CD4-positive, CD25-positive, alpha-beta regulatory T cell (primary cell): Measurements from ENCODE around the gene EPHA2. TPM values are rescaled to one million over a fixed set of nuclear protein-coding genes. Genes with fewer than 3 reads are reported as not detected.

Experiments
- ATAC-seq, 2 donors: fragments of 150-1000 bp; cut with Tn5 transposase; one replicate each; pipeline ENCODE4 v1.10.0; 2021; ENCODE audit warnings: low read depth in 2 of 2, moderate number of reproducible peaks in 2 of 2, moderate library complexity in 1 of 2
- DNase-seq, 3 donors: peaks; one replicate each; pipeline versions ENCODE4 v3.0.0 to v3.0.0-alpha.2; 2012 to 2022; ENCODE audit warnings: mixed read lengths in 1 of 3
- H3K27ac ChIP-seq: one replicate; pipeline ENCODE4 v1.7.0; 2013; ENCODE audit warnings: mild to moderate bottlenecking, low read length; ENCODE audit not compliant: insufficient read depth, poor library complexity, severe bottlenecking
- H3K27me3 ChIP-seq: one replicate; pipeline ENCODE4 v1.7.0; 2013; ENCODE audit warnings: low read length; ENCODE audit not compliant: control insufficient read depth, insufficient read depth
- H3K36me3 ChIP-seq: one replicate; pipeline ENCODE4 v1.7.0; 2013; ENCODE audit warnings: mild to moderate bottlenecking, low read length, moderate library complexity; ENCODE audit not compliant: control insufficient read depth, insufficient read depth
- H3K4me1 ChIP-seq: 2 replicates; pipeline ENCODE4 v1.7.0; 2013; ENCODE audit warnings: mild to moderate bottlenecking, low read length; ENCODE audit not compliant: insufficient read depth, control insufficient read depth, poor library complexity, severe bottlenecking
- H3K4me3 ChIP-seq: one replicate; pipeline ENCODE4 v1.7.0; 2013; ENCODE audit warnings: low read depth, mild to moderate bottlenecking, low read length, moderate library complexity
- H3K9me3 ChIP-seq, 2 experiments: 1 replicate in 1 of 2; 2 replicates in 1 of 2; pipeline ENCODE4 v1.7.0; 2013; ENCODE audit warnings: low read length in 2 of 2, mild to moderate bottlenecking in 1 of 2, moderate library complexity in 1 of 2; ENCODE audit not compliant: control insufficient read depth in 2 of 2
- H3K27ac Mint-ChIP-seq, 3 donors: one replicate each; pipeline ENCODE4 v1.8.0; 2020 to 2022; ENCODE audit warnings: mild to moderate bottlenecking in 3 of 3, mixed read lengths in 3 of 3, moderate library complexity in 2 of 3
- H3K27me3 Mint-ChIP-seq: one replicate; pipeline ENCODE4 v1.8.0; 2022; ENCODE audit warnings: mild to moderate bottlenecking, mixed read lengths
- H3K36me3 Mint-ChIP-seq: one replicate; pipeline ENCODE4 v1.8.0; 2020; ENCODE audit warnings: mixed read lengths
- H3K4me1 Mint-ChIP-seq, 4 donors: one replicate each; pipeline ENCODE4 v1.8.0; 2020 to 2022; ENCODE audit warnings: mixed read lengths in 4 of 4, mild to moderate bottlenecking in 1 of 4
- H3K4me3 Mint-ChIP-seq, 4 donors: one replicate each; pipeline ENCODE4 v1.8.0; 2020 to 2022; ENCODE audit warnings: mild to moderate bottlenecking in 4 of 4, mixed read lengths in 4 of 4, moderate library complexity in 3 of 4
- H3K9me3 Mint-ChIP-seq, 7 donors: one replicate each; pipeline ENCODE4 v1.8.0; 2020 to 2022; ENCODE audit warnings: mixed read lengths in 7 of 7, mild to moderate bottlenecking in 3 of 7, moderate library complexity in 2 of 7
- polyA plus RNA-seq, 4 donors: library from polyadenylated mRNA; unstranded; fragments of 300-500 nt; fragmentation: Illumina TruSeq; gene quantifications; one replicate each; pipeline ENCODE4 v1.2.3, GENCODE V29; 2021
- total RNA-seq: library from RNA; stranded (reverse); gene quantifications from one replicate; pipeline ENCODE4 v1.2.3, GENCODE V29; 2022

EPHA2 gene
- total and polyA plus RNA-seq, 5 donors from 2014 or later = not detected

- no peak for ATAC-seq
- H3K4me3 ChIP-seq = no peak overlapping the region
- no peak overlapping the region for H3K27ac ChIP-seq
- DNase-seq = no peak
- Mint-ChIP-seq H3K4me3 (peak overlapping the region in 1 of 4 donors; percentile 43), H3K9me3 (no peaks in the 10 kb centered on the region), H3K27ac (no peak overlapping the region), H3K4me1 (peaks cover 0 to 5% (median 2%) of the 10 kb centered on the region in 4 donors), H3K36me3 (no peaks in the 10 kb centered on the region), H3K27me3 (peaks cover 16% of the 10 kb centered on the region)
- H3K9me3 ChIP-seq = no peaks in the 10 kb centered on the region
- H3K27me3 ChIP-seq = peaks cover 3% of the 10 kb centered on the region
- peaks cover 7% of the 10 kb centered on the region for H3K4me1 ChIP-seq
- H3K36me3 ChIP-seq = no peaks in the 10 kb centered on the region
Observed at GRCh38 chr1:16189921-16190621, 34.2 kb upstream of the EPHA2 start.

- Histone ChIP-seq H3K9me3 (no peaks in the 10 kb centered on the region), H3K27ac (no peak overlapping the region), H3K4me1 (peaks cover 7% of the 10 kb centered on the region), H3K27me3 (peaks cover 3% of the 10 kb centered on the region), H3K36me3 (no peaks in the 10 kb centered on the region), H3K4me3 (no peak overlapping the region)
- ATAC-seq (no peak), DNase-seq (no peak)
- Mint-ChIP-seq H3K9me3 (no peaks in the 10 kb centered on the region), H3K4me3 (no peak overlapping the region), H3K4me1 (peaks cover 0 to 5% (median 2%) of the 10 kb centered on the region in 4 donors), H3K27me3 (peaks cover 16% of the 10 kb centered on the region), H3K36me3 (no peaks in the 10 kb centered on the region), H3K27ac (peak overlapping the region in 1 of 3 donors; percentile 17)
Observed at GRCh38 chr1:16189003-16189402, 33.1 kb upstream of the EPHA2 start.

- H3K27ac Mint-ChIP-seq = peak overlapping the region in 1 of 3 donors; percentile 46
- peak; percentile 59 to 76 (median 71) for DNase-seq
- H3K36me3 ChIP-seq = no peaks in the 10 kb centered on the region
- peaks cover 7% of the 10 kb centered on the region for H3K4me1 ChIP-seq
- peaks cover 16% of the 10 kb centered on the region for H3K27me3 Mint-ChIP-seq
- no peaks in the 10 kb centered on the region for H3K9me3 ChIP-seq
- peaks cover 0 to 5% (median 2%) of the 10 kb centered on the region in 4 donors for H3K4me1 Mint-ChIP-seq
- H3K27ac ChIP-seq = no peak overlapping the region
- no peaks in the 10 kb centered on the region for H3K36me3 Mint-ChIP-seq
- ATAC-seq = peak; percentile 70 to 76
- H3K4me3 Mint-ChIP-seq = no peak overlapping the region
- no peaks in the 10 kb centered on the region for H3K9me3 Mint-ChIP-seq
- H3K27me3 ChIP-seq = peaks cover 3% of the 10 kb centered on the region
- H3K4me3 ChIP-seq = no peak overlapping the region
Observed at GRCh38 chr1:16187748-16188401, 32.0 kb upstream of the EPHA2 start.

GRCh38 chr1:16186655-16187235, 30.9 kb upstream of the EPHA2 start:
- Mint-ChIP-seq H3K4me1 (peaks cover 0 to 5% (median 2%) of the 10 kb centered on the region in 4 donors), H3K27ac (no peak overlapping the region), H3K9me3 (no peaks in the 10 kb centered on the region), H3K27me3 (peaks cover 20% of the 10 kb centered on the region), H3K36me3 (no peaks in the 10 kb centered on the region), H3K4me3 (no peak overlapping the region)
- peaks cover 7% of the 10 kb centered on the region for H3K4me1 ChIP-seq
- no peaks in the 10 kb centered on the region for H3K9me3 ChIP-seq
- DNase-seq (no peak), ATAC-seq (no peak)
- H3K27ac ChIP-seq = no peak overlapping the region
- H3K27me3 ChIP-seq = peaks cover 3% of the 10 kb centered on the region
- no peak overlapping the region for H3K4me3 ChIP-seq
- H3K36me3 ChIP-seq = no peaks in the 10 kb centered on the region

GRCh38 chr1:16184557-16185303, 28.9 kb upstream of the EPHA2 start:
- no peak for ATAC-seq
- no peak overlapping the region for H3K4me3 Mint-ChIP-seq
- peak overlapping the region in 1 of 3 donors; percentile 37 for H3K27ac Mint-ChIP-seq
- H3K4me1 ChIP-seq = peaks cover 7% of the 10 kb centered on the region
- DNase-seq = no peak
- H3K27me3 Mint-ChIP-seq = peaks cover 20% of the 10 kb centered on the region
- no peak overlapping the region for H3K4me3 ChIP-seq
- peaks cover 0 to 5% (median 0%) of the 10 kb centered on the region in 4 donors for H3K4me1 Mint-ChIP-seq
- H3K27ac ChIP-seq = no peak overlapping the region
- H3K36me3 ChIP-seq = no peaks in the 10 kb centered on the region
- no peaks in the 10 kb centered on the region for H3K9me3 Mint-ChIP-seq
- H3K9me3 ChIP-seq = no peaks in the 10 kb centered on the region
- peaks cover 3% of the 10 kb centered on the region for H3K27me3 ChIP-seq
- no peaks in the 10 kb centered on the region for H3K36me3 Mint-ChIP-seq

GRCh38 chr1:16183765-16184556, 28.1 kb upstream of the EPHA2 start:
- no peak overlapping the region for H3K4me3 Mint-ChIP-seq
- no peak for ATAC-seq
- no peaks in the 10 kb centered on the region for H3K9me3 Mint-ChIP-seq
- H3K27me3 Mint-ChIP-seq = peaks cover 13% of the 10 kb centered on the region
- Histone ChIP-seq H3K27me3 (peaks cover 3% of the 10 kb centered on the region), H3K36me3 (no peaks in the 10 kb centered on the region), H3K4me1 (peaks cover 7% of the 10 kb centered on the region), H3K4me3 (no peak overlapping the region), H3K9me3 (no peaks in the 10 kb centered on the region), H3K27ac (no peak overlapping the region)
- no peaks in the 10 kb centered on the region for H3K36me3 Mint-ChIP-seq
- no peak for DNase-seq
- H3K27ac Mint-ChIP-seq = no peak overlapping the region
- H3K4me1 Mint-ChIP-seq = peaks cover 0 to 5% (median 0%) of the 10 kb centered on the region in 4 donors

GRCh38 chr1:16183179-16183578, 27.3 kb upstream of the EPHA2 start:
- DNase-seq (no peak), ATAC-seq (no peak)
- Mint-ChIP-seq H3K9me3 (no peaks in the 10 kb centered on the region), H3K4me1 (peaks cover 0 to 5% (median 0%) of the 10 kb centered on the region in 4 donors), H3K36me3 (no peaks in the 10 kb centered on the region), H3K27ac (no peak overlapping the region), H3K27me3 (peaks cover 8% of the 10 kb centered on the region), H3K4me3 (no peak overlapping the region)
- no peaks in the 10 kb centered on the region for H3K27me3 ChIP-seq
- H3K27ac ChIP-seq = no peak overlapping the region
- no peaks in the 10 kb centered on the region for H3K36me3 ChIP-seq
- H3K4me1 ChIP-seq = peaks cover 7% of the 10 kb centered on the region
- no peak overlapping the region for H3K4me3 ChIP-seq
- no peaks in the 10 kb centered on the region for H3K9me3 ChIP-seq
